MM.1S (cell line): ENCODE results near the gene DCX.

Experiments used
- EZH2 ChIP-seq: fragments of 300-600 bp; sonication (generic); optimal IDR thresholded peaks from 2 replicates; pipeline ENCODE3; 2017; ENCODE audit warnings: low read depth, mild to moderate bottlenecking, antibody characterized with exemption, low read length, mixed read lengths
- TF ChIP-seq, protein P1 (sequence below): fragments of 300-600 bp; sonication (generic); IDR thresholded peaks from 2 replicates; pipeline ENCODE4 v1.5.1; 2016; ENCODE audit warnings: antibody characterized with exemption, low read length, mixed read lengths

- TF ChIP-seq, protein P1, sequence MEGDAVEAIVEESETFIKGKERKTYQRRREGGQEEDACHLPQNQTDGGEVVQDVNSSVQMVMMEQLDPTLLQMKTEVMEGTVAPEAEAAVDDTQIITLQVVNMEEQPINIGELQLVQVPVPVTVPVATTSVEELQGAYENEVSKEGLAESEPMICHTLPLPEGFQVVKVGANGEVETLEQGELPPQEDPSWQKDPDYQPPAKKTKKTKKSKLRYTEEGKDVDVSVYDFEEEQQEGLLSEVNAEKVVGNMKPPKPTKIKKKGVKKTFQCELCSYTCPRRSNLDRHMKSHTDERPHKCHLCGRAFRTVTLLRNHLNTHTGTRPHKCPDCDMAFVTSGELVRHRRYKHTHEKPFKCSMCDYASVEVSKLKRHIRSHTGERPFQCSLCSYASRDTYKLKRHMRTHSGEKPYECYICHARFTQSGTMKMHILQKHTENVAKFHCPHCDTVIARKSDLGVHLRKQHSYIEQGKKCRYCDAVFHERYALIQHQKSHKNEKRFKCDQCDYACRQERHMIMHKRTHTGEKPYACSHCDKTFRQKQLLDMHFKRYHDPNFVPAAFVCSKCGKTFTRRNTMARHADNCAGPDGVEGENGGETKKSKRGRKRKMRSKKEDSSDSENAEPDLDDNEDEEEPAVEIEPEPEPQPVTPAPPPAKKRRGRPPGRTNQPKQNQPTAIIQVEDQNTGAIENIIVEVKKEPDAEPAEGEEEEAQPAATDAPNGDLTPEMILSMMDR: peak; percentile 61
- TF ChIP-seq EZH2: no peak
These were observed 33.5 kb upstream of the DCX start for GRCh38 chrX:111445485-111445884.
